HL-60 (cell line): ENCODE data around the gene KRABD2.

Experiments used
- DNase-seq, 2 experiments: peaks; one replicate each; pipeline ENCODE4 v3.0.0-alpha.2; 2010 to 2020; ENCODE audit warnings: low read depth in 1 of 2, low spot score in 1 of 2
- H3K27ac ChIP-seq: fragments of 250-450 bp; sonication (Bioruptor Pico); replicated peaks from 2 replicates; pipeline ENCODE4 v1.5.1; 2020; ENCODE audit warnings: mild to moderate bottlenecking, moderate library complexity
- H3K27me3 ChIP-seq: fragments of 250-450 bp; sonication (Bioruptor Pico); 2 replicates; pipeline ENCODE4 v1.5.1; 2021; ENCODE audit warnings: mild to moderate bottlenecking, moderate library complexity; ENCODE audit not compliant: insufficient read depth, poor library complexity, severe bottlenecking
- H3K4me3 ChIP-seq: replicated peaks from 2 replicates; pipeline ENCODE4 v1.5.1; 2011; ENCODE audit warnings: mild to moderate bottlenecking, control low read depth, low read length; ENCODE audit not compliant: insufficient read depth
- GABPA ChIP-seq: IDR thresholded peaks from 2 replicates; pipeline ENCODE4 v1.6.1; 2012; ENCODE audit warnings: low read depth
- POLR2AphosphoS5 ChIP-seq: IDR thresholded peaks from 2 replicates; pipeline ENCODE4 v1.6.1; 2012; ENCODE audit warnings: low read depth
- SPI1 ChIP-seq: IDR thresholded peaks from 2 replicates; pipeline ENCODE4 v1.6.1; 2012; ENCODE audit warnings: low read depth, mild to moderate bottlenecking, borderline replicate concordance
- TF ChIP-seq, protein P1 (sequence below): IDR thresholded peaks from 2 replicates; pipeline ENCODE4 v1.6.1; 2012; ENCODE audit warnings: low read depth; ENCODE audit not compliant: insufficient replicate concordance
- TF ChIP-seq, protein P2 (sequence below): IDR thresholded peaks from one replicate; pipeline ENCODE4 v1.5.1; 2011; ENCODE audit warnings: low read length, control low read depth, inconsistent platforms; ENCODE audit not compliant: insufficient read depth

Gene KRABD2

DNA sequence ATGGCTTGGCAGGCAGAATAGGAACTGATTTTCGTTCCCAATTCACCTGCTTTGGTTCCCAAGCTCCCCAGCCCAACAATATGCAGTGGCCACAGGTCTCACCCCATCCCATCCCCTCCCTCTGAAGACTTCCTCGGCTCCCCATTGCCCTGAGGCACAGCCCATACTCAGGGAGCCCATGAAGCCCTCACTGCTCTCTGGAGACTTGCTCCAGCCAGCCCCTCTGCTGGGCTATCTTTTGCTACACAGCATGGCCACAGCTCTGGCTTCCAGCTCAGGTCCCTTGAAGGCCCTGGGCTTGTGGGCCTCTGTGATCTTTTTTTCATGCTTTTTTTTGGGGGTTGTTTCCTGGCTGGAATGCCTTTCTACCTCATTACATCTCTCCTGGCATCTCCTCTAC is 29.7 kb upstream of the KRABD2 start:
- Histone ChIP-seq H3K27me3 (no peaks in the 10 kb centered on the region), H3K27ac (no peak overlapping the region), H3K4me3 (no peak overlapping the region)
- DNase-seq = no peak
- TF ChIP-seq GABPA (no peak), SPI1 (no peak), POLR2AphosphoS5 (no peak)
- TF ChIP-seq, protein P1, sequence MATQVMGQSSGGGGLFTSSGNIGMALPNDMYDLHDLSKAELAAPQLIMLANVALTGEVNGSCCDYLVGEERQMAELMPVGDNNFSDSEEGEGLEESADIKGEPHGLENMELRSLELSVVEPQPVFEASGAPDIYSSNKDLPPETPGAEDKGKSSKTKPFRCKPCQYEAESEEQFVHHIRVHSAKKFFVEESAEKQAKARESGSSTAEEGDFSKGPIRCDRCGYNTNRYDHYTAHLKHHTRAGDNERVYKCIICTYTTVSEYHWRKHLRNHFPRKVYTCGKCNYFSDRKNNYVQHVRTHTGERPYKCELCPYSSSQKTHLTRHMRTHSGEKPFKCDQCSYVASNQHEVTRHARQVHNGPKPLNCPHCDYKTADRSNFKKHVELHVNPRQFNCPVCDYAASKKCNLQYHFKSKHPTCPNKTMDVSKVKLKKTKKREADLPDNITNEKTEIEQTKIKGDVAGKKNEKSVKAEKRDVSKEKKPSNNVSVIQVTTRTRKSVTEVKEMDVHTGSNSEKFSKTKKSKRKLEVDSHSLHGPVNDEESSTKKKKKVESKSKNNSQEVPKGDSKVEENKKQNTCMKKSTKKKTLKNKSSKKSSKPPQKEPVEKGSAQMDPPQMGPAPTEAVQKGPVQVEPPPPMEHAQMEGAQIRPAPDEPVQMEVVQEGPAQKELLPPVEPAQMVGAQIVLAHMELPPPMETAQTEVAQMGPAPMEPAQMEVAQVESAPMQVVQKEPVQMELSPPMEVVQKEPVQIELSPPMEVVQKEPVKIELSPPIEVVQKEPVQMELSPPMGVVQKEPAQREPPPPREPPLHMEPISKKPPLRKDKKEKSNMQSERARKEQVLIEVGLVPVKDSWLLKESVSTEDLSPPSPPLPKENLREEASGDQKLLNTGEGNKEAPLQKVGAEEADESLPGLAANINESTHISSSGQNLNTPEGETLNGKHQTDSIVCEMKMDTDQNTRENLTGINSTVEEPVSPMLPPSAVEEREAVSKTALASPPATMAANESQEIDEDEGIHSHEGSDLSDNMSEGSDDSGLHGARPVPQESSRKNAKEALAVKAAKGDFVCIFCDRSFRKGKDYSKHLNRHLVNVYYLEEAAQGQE = no peak
- TF ChIP-seq, protein P2, sequence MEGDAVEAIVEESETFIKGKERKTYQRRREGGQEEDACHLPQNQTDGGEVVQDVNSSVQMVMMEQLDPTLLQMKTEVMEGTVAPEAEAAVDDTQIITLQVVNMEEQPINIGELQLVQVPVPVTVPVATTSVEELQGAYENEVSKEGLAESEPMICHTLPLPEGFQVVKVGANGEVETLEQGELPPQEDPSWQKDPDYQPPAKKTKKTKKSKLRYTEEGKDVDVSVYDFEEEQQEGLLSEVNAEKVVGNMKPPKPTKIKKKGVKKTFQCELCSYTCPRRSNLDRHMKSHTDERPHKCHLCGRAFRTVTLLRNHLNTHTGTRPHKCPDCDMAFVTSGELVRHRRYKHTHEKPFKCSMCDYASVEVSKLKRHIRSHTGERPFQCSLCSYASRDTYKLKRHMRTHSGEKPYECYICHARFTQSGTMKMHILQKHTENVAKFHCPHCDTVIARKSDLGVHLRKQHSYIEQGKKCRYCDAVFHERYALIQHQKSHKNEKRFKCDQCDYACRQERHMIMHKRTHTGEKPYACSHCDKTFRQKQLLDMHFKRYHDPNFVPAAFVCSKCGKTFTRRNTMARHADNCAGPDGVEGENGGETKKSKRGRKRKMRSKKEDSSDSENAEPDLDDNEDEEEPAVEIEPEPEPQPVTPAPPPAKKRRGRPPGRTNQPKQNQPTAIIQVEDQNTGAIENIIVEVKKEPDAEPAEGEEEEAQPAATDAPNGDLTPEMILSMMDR = no peak

DNA sequence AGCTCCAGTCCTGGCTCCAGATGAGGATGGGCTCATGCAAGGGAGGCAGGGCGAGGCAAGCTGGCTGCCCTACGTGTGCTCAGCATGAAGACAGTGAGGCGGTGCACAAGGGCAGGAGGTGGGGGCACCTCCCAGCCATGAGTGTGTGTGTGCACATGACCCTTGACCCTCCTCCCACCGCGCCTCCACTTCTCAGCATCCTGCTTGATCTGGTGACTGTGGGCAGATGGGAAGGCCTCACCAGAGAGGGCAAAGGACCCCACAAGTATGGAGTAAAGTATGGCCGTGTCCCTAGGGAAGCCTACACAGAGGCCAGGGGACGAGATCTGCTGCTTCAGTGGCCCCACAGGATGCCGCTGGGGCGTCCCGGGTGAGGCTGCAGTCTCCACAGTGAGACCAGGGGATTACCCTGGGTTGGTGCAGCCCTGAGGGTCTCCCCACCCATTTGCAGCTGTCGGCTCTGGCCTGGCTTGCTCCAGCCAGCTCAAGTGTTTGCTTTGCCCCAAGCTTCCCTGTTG is 29.1 kb upstream of the KRABD2 start:
- TF ChIP-seq POLR2AphosphoS5 = no peak
- Histone ChIP-seq H3K27ac (no peak overlapping the region), H3K4me3 (no peak overlapping the region), H3K27me3 (no peaks in the 10 kb centered on the region)
- DNase-seq = no peak

DNA sequence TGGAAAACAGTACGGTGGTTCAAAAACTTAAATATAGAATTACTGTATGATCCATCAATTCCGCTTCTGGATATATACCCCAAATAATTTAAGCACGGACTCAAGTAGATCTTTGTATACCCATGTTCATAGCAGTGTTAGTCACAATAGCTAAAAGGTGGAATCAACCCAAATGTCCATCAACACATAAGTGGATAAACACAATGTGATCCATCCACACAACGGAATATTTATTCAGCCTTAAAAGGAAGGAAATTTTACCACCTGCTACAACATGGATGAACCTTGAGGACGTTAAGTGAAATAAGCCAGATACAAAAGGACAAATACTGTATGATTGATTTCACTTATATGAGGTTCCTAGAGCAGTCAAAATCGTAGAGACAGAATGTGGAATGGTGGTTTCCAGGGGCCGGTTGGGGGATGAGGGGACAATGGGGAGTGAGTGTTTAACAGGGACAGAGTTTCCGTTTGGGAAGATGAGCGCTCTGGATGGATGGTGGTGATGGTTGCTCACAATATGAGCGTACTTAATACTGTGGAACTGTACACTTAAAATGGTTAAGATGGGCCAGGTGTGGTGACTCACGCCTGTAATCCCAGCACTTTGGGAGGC is 26.5 kb upstream of the KRABD2 start:
- no peak overlapping the region for H3K4me3 ChIP-seq
- H3K27ac ChIP-seq = no peak overlapping the region
- no peaks in the 10 kb centered on the region for H3K27me3 ChIP-seq
- TF ChIP-seq, protein P2 = no peak
- TF ChIP-seq, protein P1 = no peak
- no peak for TF ChIP-seq SPI1
- no peak for TF ChIP-seq GABPA
- TF ChIP-seq POLR2AphosphoS5 = no peak
- no peak for DNase-seq

DNA sequence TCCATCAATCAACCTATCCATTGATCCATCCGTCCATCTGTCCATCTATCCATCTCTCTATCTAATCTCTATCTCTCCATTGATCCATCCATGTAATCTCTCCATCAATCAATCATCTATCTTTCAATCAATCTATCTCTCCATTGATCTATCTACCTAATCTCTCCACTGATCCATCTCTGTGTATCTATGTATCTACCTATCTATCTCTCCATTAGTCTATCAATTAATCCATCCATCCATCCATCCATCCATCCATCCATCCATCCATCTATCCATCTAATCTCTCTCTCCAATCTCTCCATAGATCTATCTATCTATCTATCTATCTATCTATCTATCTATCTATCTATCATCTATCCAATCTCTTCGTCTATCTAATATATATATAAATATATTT is 24.6 kb upstream of the KRABD2 start:
- H3K27ac ChIP-seq = no peak overlapping the region
- no peaks in the 10 kb centered on the region for H3K27me3 ChIP-seq
- no peak for DNase-seq
- H3K4me3 ChIP-seq = no peak overlapping the region
- TF ChIP-seq SPI1 (no peak), POLR2AphosphoS5 (no peak), GABPA (no peak)
- TF ChIP-seq, protein P1 = no peak
- TF ChIP-seq, protein P2 = no peak
